Liver (tissue), 9 donors: ENCODE measurements around the gene TMEM63A. TPM values are rescaled to one million over a fixed set of nuclear protein-coding genes. Genes with fewer than 3 reads are reported as not detected.

Experiments used
- DNase-seq: peaks from one replicate; pipeline ENCODE4 v3.0.0-alpha.2; 2017; ENCODE audit warnings: low spot score
- H3K27ac ChIP-seq, 2 donors: one replicate each; pipeline ENCODE4 v1.7.0; 2013; ENCODE audit warnings: inconsistent platforms in 2 of 2, low read length in 2 of 2, control low read depth in 1 of 2, low read depth in 1 of 2, mild to moderate bottlenecking in 1 of 2
- H3K27me3 ChIP-seq, 4 donors: one replicate each; pipeline versions ENCODE4 v1.6.1 to v1.7.0; 2013; ENCODE audit warnings: low read length in 3 of 4, inconsistent platforms in 1 of 4, mild to moderate bottlenecking in 1 of 4, moderate library complexity in 1 of 4; ENCODE audit not compliant: control insufficient read depth in 4 of 4, insufficient read depth in 4 of 4
- H3K36me3 ChIP-seq, 4 donors: one replicate each; pipeline versions ENCODE4 v1.6.1 to v1.7.0; 2013; ENCODE audit warnings: low read length in 3 of 4, mild to moderate bottlenecking in 3 of 4, low read depth in 1 of 4, moderate library complexity in 1 of 4; ENCODE audit not compliant: control insufficient read depth in 4 of 4, insufficient read depth in 3 of 4
- H3K4me1 ChIP-seq, 4 donors: one replicate each; pipeline versions ENCODE4 v1.6.1 to v1.7.0; 2013; ENCODE audit warnings: low read length in 3 of 4, mild to moderate bottlenecking in 3 of 4, moderate library complexity in 1 of 4; ENCODE audit not compliant: control insufficient read depth in 4 of 4, insufficient read depth in 4 of 4
- H3K4me3 ChIP-seq, 3 donors: one replicate each; pipeline versions ENCODE4 v1.6.1 to v1.7.0; 2013; ENCODE audit warnings: low read length in 3 of 3, control low read depth in 1 of 3, low read depth in 1 of 3, mild to moderate bottlenecking in 1 of 3
- H3K9ac ChIP-seq, 2 donors: one replicate each; pipeline ENCODE4 v1.7.0; 2013; ENCODE audit warnings: low read length in 2 of 2, mild to moderate bottlenecking in 2 of 2, moderate library complexity in 2 of 2, control low read depth in 1 of 2, low read depth in 1 of 2
- H3K9me3 ChIP-seq, 4 donors: one replicate each; pipeline versions ENCODE4 v1.6.1 to v1.7.0; 2013; ENCODE audit warnings: low read length in 3 of 4; ENCODE audit not compliant: control insufficient read depth in 4 of 4
- ATF3 ChIP-seq: IDR thresholded peaks from 2 replicates; pipeline ENCODE4 v1.6.1; 2016; ENCODE audit warnings: antibody characterized with exemption
- CTCF ChIP-seq: fragments of 150-350 bp; IDR thresholded peaks from 2 replicates; pipeline ENCODE4 v1.5.1; 2017; ENCODE audit warnings: improper control_type of control experiment, low read depth, low read length; ENCODE audit not compliant: missing input control
- EGR1 ChIP-seq, 2 donors: IDR thresholded peaks; 2 replicates each; pipeline ENCODE4 v1.6.1; 2016 to 2018; ENCODE audit warnings: antibody characterized with exemption in 2 of 2, low read depth in 2 of 2
- JUND ChIP-seq, 2 donors: IDR thresholded peaks; 2 replicates each; pipeline ENCODE4 v1.6.1; 2016; ENCODE audit warnings: antibody characterized with exemption in 2 of 2
- MAX ChIP-seq: IDR thresholded peaks from 2 replicates; pipeline ENCODE4 v1.6.1; 2016; ENCODE audit warnings: antibody characterized with exemption
- NR2F2 ChIP-seq: IDR thresholded peaks from 2 replicates; pipeline ENCODE4 v1.6.1; 2016; ENCODE audit warnings: antibody characterized with exemption
- RAD21 ChIP-seq, 2 donors: IDR thresholded peaks; 2 replicates each; pipeline ENCODE4 v1.6.1; 2016; ENCODE audit warnings: antibody characterized with exemption in 2 of 2, mild to moderate bottlenecking in 2 of 2
- REST ChIP-seq: IDR thresholded peaks from 2 replicates; pipeline ENCODE4 v1.6.1; 2016; ENCODE audit warnings: antibody characterized with exemption, mild to moderate bottlenecking
- RXRA ChIP-seq, 2 donors: IDR thresholded peaks; 2 replicates each; pipeline ENCODE4 v1.6.1; 2017 to 2018; ENCODE audit warnings: antibody characterized with exemption in 2 of 2, mild to moderate bottlenecking in 1 of 2
- TAF1 ChIP-seq: conservative IDR thresholded peaks from 2 replicates; pipeline ENCODE4 v1.6.1; 2016; ENCODE audit warnings: antibody characterized with exemption, mild to moderate bottlenecking
- YY1 ChIP-seq: IDR thresholded peaks from 2 replicates; pipeline ENCODE4 v1.6.1; 2016; ENCODE audit warnings: antibody characterized with exemption, mild to moderate bottlenecking
- ZBTB33 ChIP-seq: IDR thresholded peaks from 2 replicates; pipeline ENCODE4 v1.6.1; 2016; ENCODE audit warnings: antibody characterized with exemption
- WGBS: extraction: QIAGEN DNeasy Blood & Tissue Kit; methylation state at CpG from one replicate; pipeline ENCODE4 v1.1.7; 2013; 5-methylcytosine and 5-hydroxymethylcytosine counted together
- polyA plus RNA-seq, 2 donors: library from polyadenylated mRNA; stranded (reverse) in 1 of 2; unstranded in 1 of 2; fragments of 200-250 nt in 1 of 2; fragments of >200 nt in 1 of 2; fragmentation: Nextera tagmentation in 1 of 2; extraction: Ambion mirVana in 1 of 2; gene quantifications; one replicate each; pipeline versions ENCODE4 v1.2.1 to v1.2.3, GENCODE V29; 2013 to 2015
- total RNA-seq, 2 donors: library from RNA; depleted of rRNA; stranded (reverse); fragments of >200 nt; gene quantifications; one replicate each; pipeline ENCODE4 v1.2.3, GENCODE V29; 2014
- donor health status: healthy.
- donor health status: healthy.
- donor health status: healthy.
- donor health status: healthy.
- donor health status: healthy.

TMEM63A gene
- total and polyA plus RNA-seq, 4 donors = 9.6 to 54.0 (median 11.6) TPM

- H3K27me3 ChIP-seq = no peaks in the 10 kb centered on the region
- no peak overlapping the region for H3K4me3 ChIP-seq
- DNase-seq = no peak
- H3K9ac ChIP-seq = no peak overlapping the region
- WGBS = 92% methylated on average over 5 of the region's 5 CpGs
- no peaks in the 10 kb centered on the region for H3K36me3 ChIP-seq
- H3K27ac ChIP-seq = no peak overlapping the region
- no peaks in the 10 kb centered on the region for H3K4me1 ChIP-seq
- TF ChIP-seq REST (no peak), RXRA (IDR thresholded peaks at IDR 0.05) (no peak), NR2F2 (no peak), MAX (no peak), ATF3 (no peak), YY1 (no peak), ZBTB33 (no peak), JUND (IDR thresholded peaks at IDR 0.05) (no peak), TAF1 (no peak), EGR1 (IDR thresholded peaks at IDR 0.05; ENCODE audit: low read depth in 2 of 2) (no peak), CTCF (no peak), RAD21 (IDR thresholded peaks at IDR 0.05) (no peak)
- no peaks in the 10 kb centered on the region for H3K9me3 ChIP-seq
Observed at GRCh38 chr1:225931270-225932136, 49.3 kb upstream of the TMEM63A start.

- 96% methylated on average over 2 of the region's 2 CpGs for WGBS
- no peaks in the 10 kb centered on the region for H3K4me1 ChIP-seq
Observed at GRCh38 chr1:225930566-225930965, 48.4 kb upstream of the TMEM63A start.

More at GRCh38 chr1:225930566-225930965, 48.4 kb upstream of the TMEM63A start:
- Histone ChIP-seq H3K27me3 (no peaks in the 10 kb centered on the region), H3K36me3 (no peaks in the 10 kb centered on the region), H3K4me3 (no peak overlapping the region), H3K27ac (no peak overlapping the region), H3K9ac (no peak overlapping the region), H3K9me3 (no peaks in the 10 kb centered on the region)
- TF ChIP-seq RXRA (IDR thresholded peaks at IDR 0.05) (no peak), REST (no peak), JUND (IDR thresholded peaks at IDR 0.05) (no peak)
- DNase-seq = no peak
